HG02973 (cell line): ENCODE data around the gene NBPF1.
A peak's percentile ranks its signal among the peaks of the same experiment; 100 is the strongest.
"Not testable (repeated sequence)": the region's sequence is repeated elsewhere in the genome, so short reads cannot be mapped to it uniquely, and the experiment has no call there.

ENCODE experiments used
- ATAC-seq: cut with Tn5 transposase; IDR thresholded peaks from one replicate; pipeline ENCODE4 v1.9.1; 2021; ENCODE audit warnings: moderate library complexity; ENCODE audit not compliant: unreplicated experiment

Gene NBPF1

DNA sequence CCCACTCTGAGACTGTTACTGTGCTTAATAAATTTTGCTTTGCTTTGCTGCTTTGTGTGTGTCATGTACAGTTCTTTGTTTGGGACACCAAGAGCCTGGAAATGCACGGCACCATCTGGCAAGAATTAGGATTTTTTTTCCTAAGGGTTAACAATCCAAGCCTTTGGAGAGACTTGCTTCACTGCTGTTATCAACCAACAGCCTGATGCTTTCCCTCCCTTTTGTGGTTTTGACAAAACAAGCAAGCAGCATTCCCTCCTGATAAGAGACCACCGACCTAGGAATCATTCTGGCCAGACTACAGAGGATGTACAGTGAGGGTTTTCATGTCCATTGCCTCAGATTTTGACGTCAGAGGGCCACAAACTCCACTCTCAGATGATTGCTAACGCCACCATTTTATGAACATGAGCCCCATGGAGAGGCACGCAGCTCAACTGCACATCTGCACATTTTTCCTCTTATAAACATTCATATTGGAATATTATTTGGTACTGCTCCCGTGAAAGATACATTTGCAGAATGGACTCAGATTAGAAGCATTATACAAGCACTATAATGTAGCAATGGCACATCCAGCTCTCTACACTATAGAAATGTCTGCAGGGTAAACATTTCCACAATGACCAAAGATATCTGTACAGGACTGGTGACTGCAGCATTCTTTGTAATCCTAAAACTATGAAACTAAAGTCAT, 94.0 kb downstream of the NBPF1 start:
- not testable (repeated sequence) for ATAC-seq

DNA sequence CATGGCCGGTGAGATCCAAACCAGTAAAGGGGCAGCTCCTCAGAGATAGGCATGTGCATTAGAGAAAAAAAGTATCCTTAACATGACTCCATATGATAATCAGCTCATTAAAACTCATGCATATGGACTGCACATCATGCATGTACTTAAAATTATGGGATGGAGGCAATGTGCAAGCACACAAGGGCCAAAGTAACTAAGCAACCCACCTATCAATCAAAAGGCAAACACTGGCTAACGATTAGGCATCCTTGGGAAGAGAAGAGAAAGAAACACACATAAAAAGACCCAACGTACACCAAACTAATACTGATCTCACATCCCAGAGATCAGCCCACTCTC, 94.5 kb downstream of the NBPF1 start:
- not testable (repeated sequence) for ATAC-seq

DNA sequence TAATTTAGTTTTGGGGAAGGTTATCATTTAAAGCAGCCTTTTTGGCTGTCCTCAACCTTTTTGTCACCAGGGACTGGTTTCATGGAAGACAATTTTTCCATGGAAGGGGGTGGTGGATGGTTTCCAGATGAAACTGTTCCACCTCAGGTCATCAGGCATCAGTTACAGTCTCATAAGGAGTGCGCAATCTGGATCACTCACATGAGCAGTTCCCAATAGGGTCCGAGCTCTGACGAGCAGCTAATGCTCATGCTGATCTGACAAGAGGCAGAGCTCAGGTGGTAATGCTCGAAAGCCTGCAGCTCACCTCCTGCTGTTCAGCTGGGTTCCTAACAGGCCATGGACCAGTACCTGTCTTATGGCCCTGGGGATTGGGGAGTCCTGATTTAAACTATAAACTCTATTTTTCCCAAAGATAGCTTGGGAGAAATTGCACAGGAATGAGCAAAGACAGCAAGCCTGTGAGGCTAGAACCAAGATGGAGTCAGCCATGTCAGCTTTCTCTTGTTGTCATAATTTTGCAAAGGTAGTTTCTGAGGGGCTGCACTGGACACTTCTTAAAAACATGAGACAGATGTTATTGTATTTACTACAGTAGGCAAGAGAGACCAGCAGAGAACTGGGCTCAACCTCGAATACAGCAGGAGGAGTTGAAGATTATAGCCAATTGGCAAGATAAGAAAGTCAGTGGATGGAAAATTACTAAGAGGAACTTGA, 96.5 kb downstream of the NBPF1 start:
- ATAC-seq: not testable (repeated sequence)

DNA sequence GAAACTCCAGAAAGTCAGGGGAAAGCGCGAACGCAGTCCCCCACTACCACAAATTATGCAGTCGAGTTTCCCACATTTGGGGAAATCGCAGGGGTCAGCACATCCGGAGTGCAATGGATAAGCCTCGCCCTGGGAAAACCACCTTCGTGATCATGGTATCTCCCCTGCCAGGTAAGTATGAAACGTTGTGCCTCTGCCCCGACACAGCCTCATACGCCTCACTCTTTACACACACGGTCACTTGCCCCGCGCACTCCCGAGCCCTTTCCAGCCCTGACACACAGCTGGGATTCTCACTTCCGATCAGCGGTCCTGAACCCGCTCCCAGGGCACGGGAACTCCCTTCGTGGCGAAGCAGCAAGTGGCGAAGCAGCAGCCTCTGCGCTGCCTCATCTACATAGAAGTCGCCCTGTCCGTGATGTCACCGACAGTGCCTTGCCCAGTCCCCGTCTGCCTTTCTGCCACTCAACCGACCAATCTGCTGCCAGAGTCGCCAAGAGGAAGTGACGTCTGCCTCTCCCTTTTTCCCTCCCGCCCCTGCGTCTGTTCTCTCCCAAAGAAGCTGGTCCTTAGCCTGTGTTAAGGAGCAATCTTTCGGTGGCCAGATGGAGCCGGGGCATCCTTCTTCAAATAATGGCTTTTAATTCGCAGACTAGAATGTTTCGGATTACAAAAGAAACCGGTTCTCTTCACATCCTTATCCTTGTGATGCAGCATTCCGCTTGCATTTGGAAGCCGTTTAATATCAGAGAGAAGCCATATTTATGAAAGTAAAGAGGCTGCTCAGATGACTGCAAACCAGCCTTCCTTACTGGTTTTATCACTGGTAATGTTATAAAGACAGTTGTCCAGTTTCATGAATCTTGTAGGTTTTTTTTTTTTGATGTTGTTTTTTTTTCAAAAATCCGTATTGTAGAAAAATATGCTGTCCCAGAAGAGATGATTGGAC, 99.0 kb downstream of the NBPF1 start, which contains the start of gene RNU1-1:
RNU1-1 (minus strand) TSS at position 179 of the 949 bp plus-strand sequence.
- ATAC-seq: peak; percentile 13

DNA sequence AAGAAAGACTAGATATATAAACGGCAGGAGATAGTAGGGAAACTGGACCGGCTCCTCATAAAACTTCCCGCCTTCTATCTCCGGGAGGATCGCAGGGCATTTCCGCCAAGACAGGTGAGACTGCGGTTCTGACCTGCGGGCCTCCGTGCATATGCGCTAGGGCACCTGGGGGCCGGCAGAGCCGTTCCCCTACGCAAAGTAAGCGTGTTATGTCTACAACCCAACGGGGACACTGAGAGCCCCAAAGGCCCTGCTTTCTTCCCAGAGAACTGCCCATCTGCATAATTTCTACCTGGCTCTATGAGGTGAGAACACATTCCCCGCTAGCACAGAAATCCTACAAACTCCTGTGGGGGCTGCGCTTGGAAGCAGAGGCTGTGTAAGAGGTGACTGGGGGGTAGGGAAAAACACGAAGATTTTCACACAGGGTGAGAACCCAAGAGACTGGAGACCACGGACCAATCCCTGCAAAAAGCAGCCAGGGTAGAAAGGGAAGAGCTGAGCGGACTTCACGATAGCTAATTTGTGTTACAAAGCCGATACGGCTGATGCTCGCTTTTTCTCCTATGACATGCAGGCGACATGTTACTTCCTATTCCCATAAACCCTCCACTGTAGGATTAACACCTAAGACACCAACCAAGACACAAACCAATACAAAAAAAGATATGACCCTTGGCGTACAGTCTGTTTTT, 99.8 kb downstream of the NBPF1 start:
- ATAC-seq: peak; percentile 92

DNA sequence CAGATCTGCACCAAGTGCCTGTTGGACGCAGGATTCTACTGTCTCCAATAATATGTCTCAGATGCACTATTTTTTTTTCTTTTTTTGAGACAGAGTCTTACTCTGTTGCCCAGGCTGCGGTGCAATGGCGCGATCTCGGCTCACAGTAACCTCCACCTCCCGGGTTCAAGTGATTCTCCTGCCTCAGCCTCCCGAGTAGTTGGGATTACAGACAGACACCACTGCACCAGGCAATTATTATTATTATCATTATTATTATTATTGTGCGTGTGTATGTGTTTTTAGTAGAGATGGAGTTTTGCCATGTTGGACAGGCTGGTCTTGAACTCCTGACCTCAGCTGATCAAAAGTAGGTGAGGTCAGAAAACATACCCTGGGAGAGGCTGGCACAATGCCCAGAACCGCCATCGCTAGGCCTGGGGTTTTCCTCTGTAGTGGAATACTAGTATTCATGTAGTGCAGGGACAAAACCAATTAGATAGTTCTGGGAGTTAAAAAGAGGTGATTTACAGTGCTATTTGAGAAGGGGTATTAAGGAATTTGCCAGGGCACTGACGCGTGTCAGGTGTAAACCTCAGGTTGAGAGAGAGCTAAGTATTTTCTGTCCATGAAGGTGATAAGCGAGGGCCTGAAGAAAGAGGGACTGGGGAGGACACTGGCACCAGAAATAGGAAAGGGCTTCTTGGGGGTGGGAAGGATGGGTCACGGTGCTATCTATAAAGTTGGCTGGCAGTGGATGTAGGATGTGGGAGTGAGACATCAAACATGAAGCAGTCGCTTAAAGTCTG, 100.5 kb downstream of the NBPF1 start:
- not testable (repeated sequence) for ATAC-seq
